Measurements from ENCODE around the gene NUFIP2.
"Not testable (repeated sequence)": the region's sequence is repeated elsewhere in the genome, so short reads cannot be mapped to it uniquely, and the experiment has no call there.

NUFIP2 gene

DNA sequence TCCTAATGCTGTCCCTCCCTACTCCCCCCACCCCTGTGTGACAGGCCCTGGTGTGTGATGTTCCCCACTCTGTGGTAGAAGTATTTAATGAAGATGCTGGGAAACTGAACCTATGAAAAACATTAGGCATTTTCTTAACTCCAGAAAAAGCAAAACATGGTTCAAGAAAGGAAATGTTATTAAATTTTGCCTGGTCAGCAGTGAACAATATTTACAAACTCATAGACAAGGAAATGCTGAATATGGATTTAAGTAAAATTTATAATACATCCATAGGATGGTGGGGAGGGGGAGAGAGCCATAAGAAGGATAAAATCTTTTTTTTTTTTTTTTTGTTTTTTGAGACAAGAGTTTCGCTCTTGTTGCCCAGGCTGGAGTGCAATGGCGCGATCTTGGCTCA, 58.0 kb downstream of the NUFIP2 start:
- Histone ChIP-seq H3K27ac (no peak overlapping the region), H3K9me3 (no peaks in the 10 kb centered on the region), H3K27me3 (no peaks in the 10 kb centered on the region), H3K4me1 (peaks cover 0 to 7% (median 6%) of the 10 kb centered on the region in 4 donors), H3K36me3 (no peaks in the 10 kb centered on the region), H3K4me3 (no peak overlapping the region)
- TF ChIP-seq, protein P1, sequence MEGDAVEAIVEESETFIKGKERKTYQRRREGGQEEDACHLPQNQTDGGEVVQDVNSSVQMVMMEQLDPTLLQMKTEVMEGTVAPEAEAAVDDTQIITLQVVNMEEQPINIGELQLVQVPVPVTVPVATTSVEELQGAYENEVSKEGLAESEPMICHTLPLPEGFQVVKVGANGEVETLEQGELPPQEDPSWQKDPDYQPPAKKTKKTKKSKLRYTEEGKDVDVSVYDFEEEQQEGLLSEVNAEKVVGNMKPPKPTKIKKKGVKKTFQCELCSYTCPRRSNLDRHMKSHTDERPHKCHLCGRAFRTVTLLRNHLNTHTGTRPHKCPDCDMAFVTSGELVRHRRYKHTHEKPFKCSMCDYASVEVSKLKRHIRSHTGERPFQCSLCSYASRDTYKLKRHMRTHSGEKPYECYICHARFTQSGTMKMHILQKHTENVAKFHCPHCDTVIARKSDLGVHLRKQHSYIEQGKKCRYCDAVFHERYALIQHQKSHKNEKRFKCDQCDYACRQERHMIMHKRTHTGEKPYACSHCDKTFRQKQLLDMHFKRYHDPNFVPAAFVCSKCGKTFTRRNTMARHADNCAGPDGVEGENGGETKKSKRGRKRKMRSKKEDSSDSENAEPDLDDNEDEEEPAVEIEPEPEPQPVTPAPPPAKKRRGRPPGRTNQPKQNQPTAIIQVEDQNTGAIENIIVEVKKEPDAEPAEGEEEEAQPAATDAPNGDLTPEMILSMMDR (IDR thresholded peaks at IDR 0.05) = no peak
- intact Hi-C loops (cut with DNase I; ENCODE audit: low total_unique reads) = no loop called here
- DNase-seq = no peak

DNA sequence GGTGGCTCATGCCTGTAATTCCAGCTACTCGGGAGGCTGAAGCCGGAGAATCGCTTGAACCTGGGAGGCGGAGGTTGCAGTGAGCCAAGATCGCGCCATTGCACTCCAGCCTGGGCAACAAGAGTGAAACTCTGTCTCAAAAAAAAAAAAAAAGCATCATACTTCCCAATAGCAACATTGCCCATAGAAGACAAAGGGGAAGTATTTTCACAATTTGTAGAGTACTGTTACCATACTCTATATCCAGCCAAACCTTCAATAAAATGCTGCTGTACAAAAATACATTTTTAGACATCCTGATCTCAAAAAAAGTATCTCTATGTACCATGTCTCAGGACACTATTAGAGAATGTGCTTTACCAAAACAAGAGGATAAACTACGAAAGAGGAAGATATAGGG, 59.0 kb downstream of the NUFIP2 start:
- intact Hi-C loops (cut with DNase I; ENCODE audit: low total_unique reads); DNase-seq: not testable (repeated sequence)

DNA sequence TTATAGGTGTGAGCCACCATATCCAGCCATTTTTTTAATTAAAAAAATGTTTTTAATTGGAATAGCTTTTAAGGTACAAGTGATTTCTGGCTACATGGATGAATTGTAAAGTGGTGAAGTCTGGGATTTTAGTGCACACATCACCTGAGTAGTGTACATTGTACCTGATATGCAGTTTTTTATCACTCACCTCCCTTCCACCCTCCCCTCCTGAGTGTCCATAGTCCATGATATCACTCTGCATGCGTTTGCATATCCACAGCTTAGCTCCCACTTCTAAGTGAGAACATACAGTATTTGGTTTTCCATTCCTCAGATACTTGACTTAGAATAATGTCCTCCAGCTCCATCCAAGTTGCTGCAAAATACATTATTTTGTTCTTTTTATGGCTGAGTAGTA, 60.6 kb downstream of the NUFIP2 start:
- no peak overlapping the region for H3K27ac ChIP-seq
- intact Hi-C loops (cut with DNase I; ENCODE audit: low total_unique reads) = no loop called here
- H3K4me1 ChIP-seq = no peaks in the 10 kb centered on the region
- no peak overlapping the region for H3K4me3 ChIP-seq
- no peaks in the 10 kb centered on the region for H3K27me3 ChIP-seq
- DNase-seq = no peak
- TF ChIP-seq, protein P1 (IDR thresholded peaks at IDR 0.05) = no peak
- no peaks in the 10 kb centered on the region for H3K9me3 ChIP-seq
- H3K36me3 ChIP-seq = no peaks in the 10 kb centered on the region

More for the DNA sequence above, 59.0 kb downstream of the NUFIP2 start:
- H3K27me3 ChIP-seq, H3K4me1 ChIP-seq, H3K9me3 ChIP-seq, H3K27ac ChIP-seq, H3K4me3 ChIP-seq, H3K36me3 ChIP-seq: not testable (repeated sequence)

DNA sequence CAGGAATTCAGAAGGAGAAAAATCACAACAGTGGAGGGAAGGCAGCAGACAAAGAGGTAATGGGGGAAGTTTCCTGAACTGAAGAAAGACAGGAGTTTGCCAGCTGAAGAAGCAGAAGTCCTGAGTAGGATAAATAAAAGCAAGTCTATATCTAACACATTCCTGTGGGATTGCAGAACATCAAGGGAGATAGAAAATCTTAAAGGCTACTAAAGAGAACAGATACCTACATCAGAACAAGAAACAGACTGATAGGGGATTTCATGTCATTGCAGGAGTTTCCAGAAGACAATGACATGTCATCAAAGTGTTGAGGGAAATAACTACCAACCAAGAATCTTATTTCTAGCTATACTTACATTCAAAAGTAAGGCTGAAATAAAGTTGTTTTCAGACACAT, 68.6 kb downstream of the NUFIP2 start:
- Histone ChIP-seq H3K36me3 (no peaks in the 10 kb centered on the region), H3K4me1 (no peaks in the 10 kb centered on the region), H3K4me3 (no peak overlapping the region), H3K9me3 (no peaks in the 10 kb centered on the region), H3K27me3 (no peaks in the 10 kb centered on the region), H3K27ac (no peak overlapping the region)
- intact Hi-C loops (cut with DNase I; ENCODE audit: low total_unique reads) = no loop called here
- no peak for DNase-seq
- TF ChIP-seq, protein P1 (IDR thresholded peaks at IDR 0.05) = no peak

DNA sequence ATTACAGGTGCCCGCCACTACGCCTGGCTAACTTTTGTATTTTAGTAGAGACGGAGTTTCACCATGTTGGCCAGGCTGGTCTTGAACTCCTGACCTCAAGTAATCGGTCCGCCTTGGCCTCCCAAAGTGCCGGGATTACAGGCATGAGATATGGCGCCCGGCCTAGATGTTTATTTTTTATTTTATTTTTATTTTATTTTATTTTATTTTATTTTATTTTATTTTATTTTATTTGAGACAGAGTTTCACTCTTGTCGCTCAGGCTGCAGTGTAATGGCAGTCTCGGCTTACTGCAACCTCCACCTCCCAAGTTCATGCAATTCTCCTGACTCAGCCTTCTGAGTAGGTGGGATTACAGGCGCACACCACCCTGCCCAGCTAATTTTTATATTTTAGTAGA, 72.6 kb downstream of the NUFIP2 start:
- H3K27ac ChIP-seq; H3K4me3 ChIP-seq; H3K27me3 ChIP-seq; H3K9me3 ChIP-seq; H3K36me3 ChIP-seq; intact Hi-C loops (cut with DNase I; ENCODE audit: low total_unique reads); DNase-seq; H3K4me1 ChIP-seq: not testable (repeated sequence)

DNA sequence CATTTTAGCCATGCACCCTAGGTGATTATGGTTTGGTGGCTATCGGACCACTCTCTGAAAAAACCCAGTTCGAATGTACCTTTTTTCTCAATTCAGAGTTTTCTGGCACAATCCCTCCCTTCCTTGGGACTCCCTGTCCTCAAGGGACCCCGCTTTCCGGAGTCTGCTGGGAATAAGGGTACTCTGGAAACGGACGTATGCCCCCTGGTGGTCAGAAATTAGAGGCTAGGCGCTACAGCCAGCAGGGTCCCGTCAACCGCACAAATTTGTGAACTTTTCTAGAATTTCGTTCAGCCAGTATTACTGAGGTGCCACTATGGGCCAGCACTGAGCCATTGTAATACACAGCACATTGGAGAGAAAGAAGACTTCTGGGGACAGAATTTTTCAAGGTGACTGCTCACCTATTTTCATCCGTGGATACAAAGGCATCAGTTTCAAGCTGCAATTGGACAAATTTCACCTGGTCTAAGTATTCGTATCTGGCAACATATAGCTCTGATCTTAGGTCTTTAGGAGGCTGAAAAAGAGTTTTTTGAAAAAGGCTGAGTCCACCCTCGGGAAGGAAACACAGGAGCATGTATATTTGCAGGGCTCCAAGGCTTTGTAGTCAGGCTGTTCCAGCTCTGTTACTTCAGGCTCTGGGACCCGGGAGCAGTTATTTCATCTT, 74.4 kb downstream of the NUFIP2 start:
- peak; percentile 71 to 86 for DNase-seq
- TF ChIP-seq, protein P1 (IDR thresholded peaks at IDR 0.05) = peak; percentile 92 to 94
- no peaks in the 10 kb centered on the region for H3K27me3 ChIP-seq
- H3K4me1 ChIP-seq = peaks cover 0 to 9% (median 3%) of the 10 kb centered on the region in 4 donors
- no peak overlapping the region for H3K4me3 ChIP-seq
- no peak overlapping the region for H3K27ac ChIP-seq
- H3K36me3 ChIP-seq = no peaks in the 10 kb centered on the region
- intact Hi-C loops (cut with DNase I; ENCODE audit: low total_unique reads) = loop anchor here (5.0 kb wide), 1 partner anchor 73 kb away; the partner anchor contains the start of gene NUFIP2
- H3K9me3 ChIP-seq = no peaks in the 10 kb centered on the region
